ENCODE data around the gene FARS2.

- TF ChIP-seq, protein P1, sequence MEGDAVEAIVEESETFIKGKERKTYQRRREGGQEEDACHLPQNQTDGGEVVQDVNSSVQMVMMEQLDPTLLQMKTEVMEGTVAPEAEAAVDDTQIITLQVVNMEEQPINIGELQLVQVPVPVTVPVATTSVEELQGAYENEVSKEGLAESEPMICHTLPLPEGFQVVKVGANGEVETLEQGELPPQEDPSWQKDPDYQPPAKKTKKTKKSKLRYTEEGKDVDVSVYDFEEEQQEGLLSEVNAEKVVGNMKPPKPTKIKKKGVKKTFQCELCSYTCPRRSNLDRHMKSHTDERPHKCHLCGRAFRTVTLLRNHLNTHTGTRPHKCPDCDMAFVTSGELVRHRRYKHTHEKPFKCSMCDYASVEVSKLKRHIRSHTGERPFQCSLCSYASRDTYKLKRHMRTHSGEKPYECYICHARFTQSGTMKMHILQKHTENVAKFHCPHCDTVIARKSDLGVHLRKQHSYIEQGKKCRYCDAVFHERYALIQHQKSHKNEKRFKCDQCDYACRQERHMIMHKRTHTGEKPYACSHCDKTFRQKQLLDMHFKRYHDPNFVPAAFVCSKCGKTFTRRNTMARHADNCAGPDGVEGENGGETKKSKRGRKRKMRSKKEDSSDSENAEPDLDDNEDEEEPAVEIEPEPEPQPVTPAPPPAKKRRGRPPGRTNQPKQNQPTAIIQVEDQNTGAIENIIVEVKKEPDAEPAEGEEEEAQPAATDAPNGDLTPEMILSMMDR (IDR thresholded peaks at IDR 0.05), result no peak
- TF ChIP-seq EP300 (IDR thresholded peaks at IDR 0.05) (no peak), POLR2A (IDR thresholded peaks at IDR 0.05) (no peak)
These were observed 498.3 kb downstream of the FARS2 start for GRCh38 chr6:5759571-5759970.
